LHCN-M2 (cell line): ENCODE results near the gene DUSP14. TPM values are rescaled to one million over a fixed set of nuclear protein-coding genes. Genes with fewer than 3 reads are reported as not detected.

Experiments used
- DNase-seq: peaks from one replicate; pipeline ENCODE4 v3.0.0-alpha.2; 2012; ENCODE audit warnings: low read depth
- total RNA-seq: library from RNA; depleted of rRNA; stranded (reverse); fragments of >200 nt; gene quantifications from 2 replicates; pipeline ENCODE4 v1.2.3, GENCODE V29; 2014

Gene DUSP14
- total RNA-seq, 1 experiment from 2014 or later: 52.8 TPM

- DNase-seq: no peak
Measured at GRCh38 chr17:37512442-37513068, 22.9 kb downstream of the DUSP14 start.

- no peak for DNase-seq
Measured at GRCh38 chr17:37513711-37514110, 24.0 kb downstream of the DUSP14 start.

GRCh38 chr17:37516127-37516571 lies 26.5 kb downstream of the DUSP14 start:
- peak; percentile 23 for DNase-seq

GRCh38 chr17:37517881-37518280 lies 28.2 kb downstream of the DUSP14 start:
- DNase-seq: no peak

- no peak for DNase-seq
Measured at GRCh38 chr17:37518826-37519225, 29.1 kb downstream of the DUSP14 start.

GRCh38 chr17:37519251-37519985 lies 29.7 kb downstream of the DUSP14 start:
- DNase-seq: no peak

GRCh38 chr17:37520174-37520573 lies 30.5 kb downstream of the DUSP14 start:
- no peak for DNase-seq

- DNase-seq: no peak
Measured at GRCh38 chr17:37521821-37522220, 32.1 kb downstream of the DUSP14 start.

GRCh38 chr17:37523715-37524219 lies 34.1 kb downstream of the DUSP14 start:
- DNase-seq: no peak

- DNase-seq: peak; percentile 38
Measured at GRCh38 chr17:37527249-37527851, 37.7 kb downstream of the DUSP14 start.

GRCh38 chr17:37530420-37530819 lies 40.7 kb downstream of the DUSP14 start:
- DNase-seq: no peak

- no peak for DNase-seq
Measured at GRCh38 chr17:37532756-37533155, 43.1 kb downstream of the DUSP14 start.

GRCh38 chr17:37535906-37536305 lies 46.2 kb downstream of the DUSP14 start:
- DNase-seq: no peak

GRCh38 chr17:37538981-37539659 lies 49.4 kb downstream of the DUSP14 start:
- no peak for DNase-seq

- peak; percentile 17 for DNase-seq
Measured at GRCh38 chr17:37541880-37542660, 52.4 kb downstream of the DUSP14 start.

GRCh38 chr17:37543637-37544052 lies 54.0 kb downstream of the DUSP14 start:
- DNase-seq: no peak

GRCh38 chr17:37545486-37545885 lies 55.8 kb downstream of the DUSP14 start:
- no peak for DNase-seq

- DNase-seq: no peak
Measured at GRCh38 chr17:37546302-37546701, 56.6 kb downstream of the DUSP14 start.

- DNase-seq: no peak
Measured at GRCh38 chr17:37547986-37548385, 58.3 kb downstream of the DUSP14 start.

GRCh38 chr17:37551788-37552187 lies 62.1 kb downstream of the DUSP14 start:
- no peak for DNase-seq

GRCh38 chr17:37553401-37553966 lies 63.8 kb downstream of the DUSP14 start:
- peak; percentile 3 for DNase-seq
